Endothelial cell of umbilical vein (primary cell): Measurements from ENCODE around the gene SPACDR. TPM values are rescaled to one million over a fixed set of nuclear protein-coding genes. Genes with fewer than 3 reads are reported as not detected.

Experiments used
- BruUV-seq: library from RNA; stranded (reverse); fragments of 400-500 nt; replicated peaks from 2 replicates; lab custom pipeline; 2021; lab: Mats Ljungman, UMichigan
- CTCF ChIA-PET: fragments of 300-600, 350-600 bp; sonication (Branson Sonifier 250); formaldehyde crosslinking; loops from one replicate; lab custom pipeline; 2021; ENCODE audit warnings: antibody characterized with exemption, inconsistent platforms; lab: Charles Lee
- POLR2A ChIA-PET: fragments of 300-600, 350-600 bp; sonication (Branson Sonifier 250); formaldehyde crosslinking; loops from one replicate; lab custom pipeline; 2021; ENCODE audit warnings: antibody characterized with exemption, inconsistent platforms; lab: Charles Lee
- DNase-seq: peaks from one replicate; pipeline ENCODE4 v3.0.0-alpha.2; 2011; ENCODE audit warnings: low read depth, low spot score
- FAIRE-seq: peaks from 2 replicates; lab custom pipeline; 2011; peaks lifted over from hg19 to GRCh38; lab: Jason Lieb, UNC
- H2AFZ ChIP-seq: 2 replicates; pipeline ENCODE4 v1.6.0; 2012; ENCODE audit warnings: low read depth, low read length, control low read depth, inconsistent platforms
- H3K27ac ChIP-seq: 2 replicates; pipeline ENCODE4 v1.5.1; 2011; ENCODE audit warnings: low read depth, mild to moderate bottlenecking, control low read depth, low read length, moderate library complexity; ENCODE audit not compliant: insufficient read depth
- H3K27me3 ChIP-seq, 2 experiments: 2 replicates each; pipeline versions ENCODE4 v1.6.0 to v1.6.1; 2011; ENCODE audit warnings: low read length in 2 of 2, mixed read lengths in 1 of 2; ENCODE audit not compliant: control insufficient read depth in 2 of 2, insufficient read depth in 2 of 2
- H3K36me3 ChIP-seq, 2 experiments: 2 replicates in 1 of 2; 3 replicates in 1 of 2; pipeline ENCODE4 v1.5.1; 2011; ENCODE audit warnings: low read length in 2 of 2, mild to moderate bottlenecking in 1 of 2, moderate library complexity in 1 of 2; ENCODE audit not compliant: control insufficient read depth in 2 of 2, insufficient read depth in 2 of 2; ENCODE audit errors: extremely low read depth in 1 of 2
- H3K4me1 ChIP-seq: 3 replicates; pipeline ENCODE4 v1.5.1; 2011; ENCODE audit warnings: mild to moderate bottlenecking, low read length; ENCODE audit not compliant: control insufficient read depth, insufficient read depth; ENCODE audit errors: extremely low read depth
- H3K4me2 ChIP-seq: 2 replicates; pipeline ENCODE4 v1.6.1; 2011; ENCODE audit warnings: low read length, control low read depth, mixed read lengths; ENCODE audit not compliant: insufficient read depth
- H3K4me3 ChIP-seq, 3 experiments: fragments of 200-600 bp in 1 of 3; sonication (generic), shearing (Covaris generic) in 1 of 3; replicated peaks in 1 of 3; 2 replicates each; pipeline ENCODE4 v1.5.1; 2011 to 2016; ENCODE audit warnings: control low read depth in 3 of 3, low read length in 3 of 3, mild to moderate bottlenecking in 2 of 3, inconsistent platforms in 1 of 3, low read depth in 1 of 3, moderate library complexity in 1 of 3; ENCODE audit not compliant: insufficient read depth in 1 of 3
- H3K79me2 ChIP-seq: 2 replicates; pipeline ENCODE4 v1.6.0; 2012; ENCODE audit warnings: low read length, inconsistent platforms; ENCODE audit not compliant: control insufficient read depth, insufficient read depth
- H3K9ac ChIP-seq: replicated peaks from 2 replicates; pipeline ENCODE3; 2011; ENCODE audit warnings: low read length, control low read depth; ENCODE audit not compliant: insufficient read depth; ENCODE audit errors: extremely low read depth
- H3K9me1 ChIP-seq: replicated peaks from 3 replicates; pipeline ENCODE4 v1.6.0; 2011; ENCODE audit warnings: mild to moderate bottlenecking, low read length; ENCODE audit not compliant: control insufficient read depth, insufficient read depth; ENCODE audit errors: extremely low read depth
- H3K9me3 ChIP-seq: replicated peaks from 2 replicates; pipeline ENCODE4 v1.5.1; 2012; ENCODE audit warnings: low read length, inconsistent platforms; ENCODE audit not compliant: control insufficient read depth, insufficient read depth
- H4K20me1 ChIP-seq: replicated peaks from 2 replicates; pipeline ENCODE3; 2011; ENCODE audit warnings: mild to moderate bottlenecking, low read length; ENCODE audit not compliant: control insufficient read depth, insufficient read depth; ENCODE audit errors: extremely low read depth
- CTCF ChIP-seq, 2 donors: IDR thresholded peaks; 1 replicate in 1 of 2; 2 replicates in 1 of 2; pipeline ENCODE4 v1.5.1; 2011; ENCODE audit warnings: low read length in 2 of 2, mild to moderate bottlenecking in 2 of 2, moderate library complexity in 2 of 2, control low read depth in 1 of 2, inconsistent platforms in 1 of 2, low read depth in 1 of 2; ENCODE audit not compliant: insufficient read depth in 1 of 2; ENCODE audit errors: extremely low read depth in 1 of 2
- EZH2 ChIP-seq: IDR thresholded peaks from 2 replicates; pipeline ENCODE4 v1.6.1; 2012; ENCODE audit warnings: borderline replicate concordance, low read depth, mild to moderate bottlenecking, moderate library complexity, low read length, inconsistent platforms; ENCODE audit not compliant: severe bottlenecking
- FOS ChIP-seq: IDR thresholded peaks from 2 replicates; pipeline ENCODE4 v1.6.1; 2011; ENCODE audit warnings: mild to moderate bottlenecking, low read length, moderate library complexity, borderline replicate concordance; ENCODE audit not compliant: insufficient read depth
- GATA2 ChIP-seq: IDR thresholded peaks from 2 replicates; pipeline ENCODE4 v1.7.0; 2011; ENCODE audit warnings: low read depth, mild to moderate bottlenecking, moderate library complexity, mixed read lengths, low read length; ENCODE audit not compliant: insufficient read length, insufficient read depth
- JUN ChIP-seq: IDR thresholded peaks from 2 replicates; pipeline ENCODE4 v1.6.1; 2011; ENCODE audit warnings: borderline replicate concordance, low read depth; ENCODE audit not compliant: insufficient read length, insufficient read depth
- MAX ChIP-seq: IDR thresholded peaks from 2 replicates; pipeline ENCODE4 v1.6.1; 2011; ENCODE audit not compliant: insufficient read depth, insufficient read length
- MYC ChIP-seq: IDR thresholded peaks from one replicate; pipeline ENCODE4 v1.6.1; 2011; ENCODE audit warnings: mild to moderate bottlenecking, low read depth, low read length
- POLR2A ChIP-seq: IDR thresholded peaks from 2 replicates; pipeline ENCODE4 v1.6.1; 2012; ENCODE audit warnings: low read depth, mild to moderate bottlenecking, control low read depth, low read length
- POLR2AphosphoS5 ChIP-seq: IDR thresholded peaks from 2 replicates; pipeline ENCODE4 v1.6.1; 2012; ENCODE audit warnings: low read depth, mild to moderate bottlenecking, control low read depth, low read length, moderate library complexity; ENCODE audit not compliant: insufficient read depth
- dilution Hi-C: fragments of 300-500 bp; cut with MboI; formaldehyde crosslinking; loops from one replicate; pipeline ENCODE4 v1.15.0; 2019; ENCODE audit warnings: low sequenced_read_pairs; ENCODE audit not compliant: extremely low pct_ligation_motif_present
- intact Hi-C: fragments of 100-400 bp; cut with micrococcal nuclease; formaldehyde crosslinking; loops from one replicate; pipeline ENCODE4 v1.10.0; 2022
- polyA plus RNA-seq, 4 experiments: library from polyadenylated mRNA; depleted of rRNA in 3 of 4; stranded (reverse) in 3 of 4; unstranded in 1 of 4; fragments of >200 nt; gene quantifications; 2 replicates each; pipeline versions ENCODE4 v1.2.1 to v1.2.3, GENCODE V29; 2011 to 2012; ENCODE audit warnings: missing spikeins in 1 of 4
- total RNA-seq: library from RNA; stranded (reverse); gene quantifications from 2 replicates; pipeline ENCODE4 v1.2.3, GENCODE V29; 2021

The SPACDR gene
- total and polyA plus RNA-seq, 2 donors (not counting 3 experiments of a cell fraction or from before 2014, with no cell fraction given) = 1.6 to 4.1 TPM

GRCh38 chr7:100510437-100511239 is 46.6 kb upstream of the SPACDR start:
- H3K9me1 ChIP-seq = no peaks in the 10 kb centered on the region
- no peaks in the 10 kb centered on the region for H4K20me1 ChIP-seq
- H3K4me1 ChIP-seq = peaks cover 11% of the 10 kb centered on the region
- no peak for TF ChIP-seq POLR2AphosphoS5
- no peak for TF ChIP-seq MYC
- TF ChIP-seq GATA2 = no peak
- TF ChIP-seq FOS = no peak
- no peak for TF ChIP-seq POLR2A
- no peak for TF ChIP-seq MAX
- no peak for TF ChIP-seq CTCF (IDR thresholded peaks at IDR 0.05; ENCODE audit: extremely low read depth in 1 of 2, insufficient read depth in 1 of 2, low read depth in 1 of 2, low read length in 2 of 2)
- TF ChIP-seq EZH2 = no peak
- TF ChIP-seq JUN = no peak
- H3K9ac ChIP-seq = no peak overlapping the region
- intact Hi-C loops (no loop called here), dilution Hi-C loops (no loop called here)
- H3K36me3 ChIP-seq = no peaks in the 10 kb centered on the region
- no peaks in the 10 kb centered on the region for H3K27me3 ChIP-seq
- BruUV-seq = no TSS peak
- ChIA-PET POLR2A (interaction anchor here (0.7 kb wide), 1 partner anchor 82 kb away, joined by 5 read pairs; the partner anchor contains the start of gene ZCWPW1), CTCF (interaction anchor here (1.2 kb wide), 1 partner anchor 49 kb away, joined by 4 read pairs; no protein-coding TSS in a partner anchor)
- no peak for DNase-seq
- H2AFZ ChIP-seq = no peak overlapping the region
- FAIRE-seq = no peak
- no peak overlapping the region for H3K27ac ChIP-seq
- H3K9me3 ChIP-seq = no peaks in the 10 kb centered on the region
- no peak overlapping the region for H3K4me3 ChIP-seq
- H3K4me2 ChIP-seq = no peak overlapping the region
- H3K79me2 ChIP-seq = no peaks in the 10 kb centered on the region
